ENCODE data around the gene CFAP20DC.
"Not testable (repeated sequence)": the region's sequence is repeated elsewhere in the genome, so short reads cannot be mapped to it uniquely, and the experiment has no call there.

Gene CFAP20DC

DNA sequence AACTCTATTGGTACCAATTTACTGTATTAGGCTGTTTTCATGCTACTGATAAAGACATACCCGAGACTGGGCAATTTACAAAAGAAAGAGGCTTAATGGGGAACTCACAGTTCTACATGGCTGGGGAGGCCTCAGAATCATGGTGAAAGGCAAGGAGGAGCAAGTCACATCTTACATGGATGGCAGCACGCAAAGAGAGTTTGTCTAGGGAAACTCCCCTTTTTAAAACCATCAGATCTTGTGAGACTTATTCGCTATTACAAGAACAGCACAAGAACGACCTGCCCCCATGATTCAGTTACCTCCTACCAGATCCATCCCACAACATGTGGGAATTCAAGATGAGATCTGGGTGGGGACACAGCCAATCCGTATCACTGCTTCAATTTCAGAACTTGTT, 154.1 kb downstream of the CFAP20DC start:
- H3K9me3 ChIP-seq (ENCODE audit: control insufficient read depth in 5 of 5, low read length in 5 of 5); H3K4me3 ChIP-seq (ENCODE audit: low read depth in 1 of 5, low read length in 5 of 5); H3K27ac ChIP-seq (ENCODE audit: low read depth, low read length); H3K36me3 ChIP-seq (ENCODE audit: control insufficient read depth in 5 of 5, insufficient read depth in 5 of 5, low read length in 5 of 5); H3K27me3 ChIP-seq (ENCODE audit: control insufficient read depth in 5 of 5, insufficient read depth in 4 of 5, low read length in 5 of 5); H3K9ac ChIP-seq (ENCODE audit: low read length in 5 of 5): not testable (repeated sequence)
- H3K4me1 ChIP-seq (ENCODE audit: control insufficient read depth in 5 of 5, insufficient read depth in 5 of 5, low read length in 5 of 5) = peaks cover 2 to 14% (median 8%) of the 10 kb centered on the region in 5 donors

DNA sequence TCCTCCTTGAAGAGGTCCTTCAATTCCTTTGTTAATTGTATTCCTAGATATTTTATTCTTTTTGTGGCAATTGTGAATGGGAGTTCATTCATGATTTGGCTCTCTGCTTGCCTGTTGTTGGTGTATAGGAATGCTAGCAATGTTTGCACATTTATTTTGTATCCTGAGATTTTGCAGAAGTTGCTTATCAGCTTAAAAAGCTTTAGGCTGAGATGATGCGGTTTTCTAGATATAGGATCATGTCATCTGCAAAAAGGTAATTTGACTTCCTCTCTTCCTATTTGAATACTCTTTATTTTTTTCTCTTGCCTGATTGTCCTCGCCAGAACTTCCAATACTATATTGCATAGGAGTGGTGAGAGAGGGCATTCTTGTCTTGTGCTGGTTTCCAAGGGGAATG, 157.3 kb downstream of the CFAP20DC start:
- H3K27ac ChIP-seq (ENCODE audit: low read depth, low read length); H3K4me1 ChIP-seq (ENCODE audit: control insufficient read depth in 5 of 5, insufficient read depth in 5 of 5, low read length in 5 of 5); H3K9me3 ChIP-seq (ENCODE audit: control insufficient read depth in 5 of 5, low read length in 5 of 5); H3K9ac ChIP-seq (ENCODE audit: low read length in 5 of 5); H3K4me3 ChIP-seq (ENCODE audit: low read depth in 1 of 5, low read length in 5 of 5); H3K27me3 ChIP-seq (ENCODE audit: control insufficient read depth in 5 of 5, insufficient read depth in 4 of 5, low read length in 5 of 5); H3K36me3 ChIP-seq (ENCODE audit: control insufficient read depth in 5 of 5, insufficient read depth in 5 of 5, low read length in 5 of 5): not testable (repeated sequence)

DNA sequence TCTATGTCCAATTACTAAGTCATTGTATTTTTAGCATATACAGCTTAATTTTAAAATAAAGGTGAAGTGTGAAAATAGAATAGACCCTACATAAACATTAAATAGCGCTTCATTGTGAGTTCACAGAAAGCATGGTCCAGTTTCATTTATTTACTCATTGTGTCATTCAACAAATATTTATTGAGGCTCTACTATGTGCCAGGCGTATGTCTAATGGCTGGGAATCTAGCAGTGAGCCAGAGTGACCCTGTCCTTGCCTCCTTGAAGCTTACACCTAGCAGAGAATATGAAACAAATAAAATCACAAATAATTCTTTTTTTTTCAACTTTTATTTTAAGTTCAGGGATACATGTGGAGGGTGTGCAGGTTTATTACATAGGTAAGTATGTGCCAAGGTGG, 161.7 kb downstream of the CFAP20DC start:
- H3K27me3 ChIP-seq (ENCODE audit: control insufficient read depth in 5 of 5, insufficient read depth in 4 of 5, low read length in 5 of 5) = no peaks in the 10 kb centered on the region
- H3K9me3 ChIP-seq (ENCODE audit: control insufficient read depth in 5 of 5, low read length in 5 of 5) = no peaks in the 10 kb centered on the region
- H3K27ac ChIP-seq (ENCODE audit: low read depth, low read length) = no peak overlapping the region

DNA sequence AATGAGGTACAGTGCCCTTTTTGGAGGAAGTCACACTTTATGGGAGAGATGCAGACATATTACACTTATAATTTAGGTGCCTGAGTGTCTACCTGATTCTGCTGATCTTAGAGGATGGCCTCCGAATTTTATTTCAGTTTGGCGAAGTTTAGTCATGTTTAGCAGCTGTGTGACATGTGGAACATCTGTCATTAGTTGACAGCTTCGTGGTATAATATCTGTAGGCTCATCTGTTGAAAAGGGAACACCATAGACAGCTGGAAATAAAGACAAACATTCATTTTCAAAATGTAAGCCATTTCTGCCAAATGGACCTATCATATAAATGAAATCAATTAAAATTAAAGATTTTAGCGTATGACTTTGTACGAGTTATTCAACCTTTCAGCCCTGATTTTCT, 165.4 kb downstream of the CFAP20DC start:
- H3K9me3 ChIP-seq (ENCODE audit: control insufficient read depth in 5 of 5, low read length in 5 of 5) = no peaks in the 10 kb centered on the region
- no peak overlapping the region for H3K27ac ChIP-seq (ENCODE audit: low read depth, low read length)
- no peak overlapping the region for H3K9ac ChIP-seq (ENCODE audit: low read length in 5 of 5)
- no peaks in the 10 kb centered on the region for H3K27me3 ChIP-seq (ENCODE audit: control insufficient read depth in 5 of 5, insufficient read depth in 4 of 5, low read length in 5 of 5)
- no peaks in the 10 kb centered on the region for H3K4me1 ChIP-seq (ENCODE audit: control insufficient read depth in 5 of 5, insufficient read depth in 5 of 5, low read length in 5 of 5)
- H3K4me3 ChIP-seq (ENCODE audit: low read depth in 1 of 5, low read length in 5 of 5) = no peak overlapping the region
- H3K36me3 ChIP-seq (ENCODE audit: control insufficient read depth in 5 of 5, insufficient read depth in 5 of 5, low read length in 5 of 5) = no peaks in the 10 kb centered on the region

More for the DNA sequence above, 161.7 kb downstream of the CFAP20DC start:
- Histone ChIP-seq H3K4me3 (ENCODE audit: low read depth in 1 of 5, low read length in 5 of 5) (no peak overlapping the region), H3K4me1 (ENCODE audit: control insufficient read depth in 5 of 5, insufficient read depth in 5 of 5, low read length in 5 of 5) (no peaks in the 10 kb centered on the region), H3K9ac (ENCODE audit: low read length in 5 of 5) (no peak overlapping the region), H3K36me3 (ENCODE audit: control insufficient read depth in 5 of 5, insufficient read depth in 5 of 5, low read length in 5 of 5) (no peaks in the 10 kb centered on the region)

DNA sequence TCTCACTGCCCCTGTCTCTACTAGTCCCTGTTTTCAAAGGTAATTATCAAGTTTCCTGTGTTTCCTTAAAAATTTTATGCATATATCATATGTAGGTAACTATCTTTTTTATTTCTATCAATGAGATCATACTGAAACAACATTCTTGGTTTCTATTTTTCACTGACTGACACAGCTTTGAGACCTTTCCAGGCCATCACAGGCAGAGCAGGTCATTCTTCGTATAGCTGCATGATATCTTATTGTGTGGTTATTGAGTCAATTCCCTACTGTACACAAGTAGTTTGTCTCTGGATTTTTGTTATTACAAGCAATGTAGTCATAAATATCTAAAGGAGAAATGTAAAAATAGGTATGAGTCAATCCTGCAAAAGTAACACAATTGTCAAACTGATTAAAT, 169.6 kb downstream of the CFAP20DC start:
- H3K9me3 ChIP-seq (ENCODE audit: control insufficient read depth in 5 of 5, low read length in 5 of 5) = no peaks in the 10 kb centered on the region
- H3K27me3 ChIP-seq (ENCODE audit: control insufficient read depth in 5 of 5, insufficient read depth in 4 of 5, low read length in 5 of 5) = no peaks in the 10 kb centered on the region
- H3K9ac ChIP-seq (ENCODE audit: low read length in 5 of 5) = no peak overlapping the region
- H3K4me1 ChIP-seq (ENCODE audit: control insufficient read depth in 5 of 5, insufficient read depth in 5 of 5, low read length in 5 of 5) = no peaks in the 10 kb centered on the region
- no peaks in the 10 kb centered on the region for H3K36me3 ChIP-seq (ENCODE audit: control insufficient read depth in 5 of 5, insufficient read depth in 5 of 5, low read length in 5 of 5)
- no peak overlapping the region for H3K4me3 ChIP-seq (ENCODE audit: low read depth in 1 of 5, low read length in 5 of 5)
- H3K27ac ChIP-seq (ENCODE audit: low read depth, low read length) = no peak overlapping the region

- Histone ChIP-seq H3K27me3 (ENCODE audit: control insufficient read depth in 5 of 5, insufficient read depth in 4 of 5, low read length in 5 of 5) (no peaks in the 10 kb centered on the region), H3K36me3 (ENCODE audit: control insufficient read depth in 5 of 5, insufficient read depth in 5 of 5, low read length in 5 of 5) (no peaks in the 10 kb centered on the region), H3K9ac (ENCODE audit: low read length in 5 of 5) (no peak overlapping the region), H3K4me3 (ENCODE audit: low read depth in 1 of 5, low read length in 5 of 5) (no peak overlapping the region), H3K4me1 (ENCODE audit: control insufficient read depth in 5 of 5, insufficient read depth in 5 of 5, low read length in 5 of 5) (no peaks in the 10 kb centered on the region), H3K9me3 (ENCODE audit: control insufficient read depth in 5 of 5, low read length in 5 of 5) (no peaks in the 10 kb centered on the region), H3K27ac (ENCODE audit: low read depth, low read length) (no peak overlapping the region)
Observed at GRCh38 chr3:58874795-58875194, 175.0 kb downstream of the CFAP20DC start.

- Histone ChIP-seq H3K36me3 (ENCODE audit: control insufficient read depth in 5 of 5, insufficient read depth in 5 of 5, low read length in 5 of 5) (no peaks in the 10 kb centered on the region), H3K9me3 (ENCODE audit: control insufficient read depth in 5 of 5, low read length in 5 of 5) (no peaks in the 10 kb centered on the region), H3K27ac (ENCODE audit: low read depth, low read length) (no peak overlapping the region), H3K27me3 (ENCODE audit: control insufficient read depth in 5 of 5, insufficient read depth in 4 of 5, low read length in 5 of 5) (no peaks in the 10 kb centered on the region), H3K4me3 (ENCODE audit: low read depth in 1 of 5, low read length in 5 of 5) (no peak overlapping the region), H3K9ac (ENCODE audit: low read length in 5 of 5) (no peak overlapping the region), H3K4me1 (ENCODE audit: control insufficient read depth in 5 of 5, insufficient read depth in 5 of 5, low read length in 5 of 5) (no peaks in the 10 kb centered on the region)
Observed at GRCh38 chr3:58874248-58874741, 175.5 kb downstream of the CFAP20DC start.

- no peaks in the 10 kb centered on the region for H3K27me3 ChIP-seq (ENCODE audit: control insufficient read depth in 5 of 5, insufficient read depth in 4 of 5, low read length in 5 of 5)
- no peaks in the 10 kb centered on the region for H3K36me3 ChIP-seq (ENCODE audit: control insufficient read depth in 5 of 5, insufficient read depth in 5 of 5, low read length in 5 of 5)
- no peak overlapping the region for H3K27ac ChIP-seq (ENCODE audit: low read depth, low read length)
- H3K4me1 ChIP-seq (ENCODE audit: control insufficient read depth in 5 of 5, insufficient read depth in 5 of 5, low read length in 5 of 5) = no peaks in the 10 kb centered on the region
- H3K9me3 ChIP-seq (ENCODE audit: control insufficient read depth in 5 of 5, low read length in 5 of 5) = no peaks in the 10 kb centered on the region
- H3K9ac ChIP-seq (ENCODE audit: low read length in 5 of 5) = no peak overlapping the region
- H3K4me3 ChIP-seq (ENCODE audit: low read depth in 1 of 5, low read length in 5 of 5) = no peak overlapping the region
Observed at GRCh38 chr3:58868097-58868779, 181.6 kb downstream of the CFAP20DC start.

DNA sequence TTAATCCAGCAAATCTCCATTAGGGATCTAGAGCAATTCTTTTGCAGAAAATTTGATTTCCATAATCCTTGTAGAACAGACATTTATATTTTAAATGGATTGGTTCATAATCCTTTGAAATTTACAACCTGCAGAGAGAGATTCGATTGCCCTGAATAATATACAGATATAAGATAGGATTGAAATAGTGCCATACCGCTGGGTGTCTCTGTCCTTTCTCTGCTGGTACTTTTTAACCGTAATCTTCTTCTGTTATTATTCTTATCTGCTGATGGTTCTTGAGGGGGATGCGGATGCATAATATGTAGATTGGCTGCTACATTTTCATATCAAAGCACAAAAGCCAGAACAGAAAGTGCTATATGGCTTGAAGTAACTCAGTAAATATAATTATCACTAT, 182.2 kb downstream of the CFAP20DC start:
- no peaks in the 10 kb centered on the region for H3K36me3 ChIP-seq (ENCODE audit: control insufficient read depth in 5 of 5, insufficient read depth in 5 of 5, low read length in 5 of 5)
- no peak overlapping the region for H3K4me3 ChIP-seq (ENCODE audit: low read depth in 1 of 5, low read length in 5 of 5)
- H3K9me3 ChIP-seq (ENCODE audit: control insufficient read depth in 5 of 5, low read length in 5 of 5) = no peaks in the 10 kb centered on the region
- H3K4me1 ChIP-seq (ENCODE audit: control insufficient read depth in 5 of 5, insufficient read depth in 5 of 5, low read length in 5 of 5) = no peaks in the 10 kb centered on the region
- no peak overlapping the region for H3K27ac ChIP-seq (ENCODE audit: low read depth, low read length)
- H3K9ac ChIP-seq (ENCODE audit: low read length in 5 of 5) = no peak overlapping the region
- H3K27me3 ChIP-seq (ENCODE audit: control insufficient read depth in 5 of 5, insufficient read depth in 4 of 5, low read length in 5 of 5) = no peaks in the 10 kb centered on the region

GRCh38 chr3:58866079-58866478, 183.7 kb downstream of the CFAP20DC start:
- Histone ChIP-seq H3K9me3 (ENCODE audit: control insufficient read depth in 5 of 5, low read length in 5 of 5) (no peaks in the 10 kb centered on the region), H3K36me3 (ENCODE audit: control insufficient read depth in 5 of 5, insufficient read depth in 5 of 5, low read length in 5 of 5) (no peaks in the 10 kb centered on the region), H3K4me1 (ENCODE audit: control insufficient read depth in 5 of 5, insufficient read depth in 5 of 5, low read length in 5 of 5) (no peaks in the 10 kb centered on the region)

More at GRCh38 chr3:58866079-58866478, 183.7 kb downstream of the CFAP20DC start:
- Histone ChIP-seq H3K27me3 (ENCODE audit: control insufficient read depth in 5 of 5, insufficient read depth in 4 of 5, low read length in 5 of 5) (no peaks in the 10 kb centered on the region), H3K4me3 (ENCODE audit: low read depth in 1 of 5, low read length in 5 of 5) (no peak overlapping the region), H3K27ac (ENCODE audit: low read depth, low read length) (no peak overlapping the region), H3K9ac (ENCODE audit: low read length in 5 of 5) (no peak overlapping the region)

Data from subcutaneous abdominal adipose tissue (tissue), 5 donors.